Measurements from ENCODE around the gene DUSP14. TPM values are rescaled to one million over a fixed set of nuclear protein-coding genes. Genes with fewer than 3 reads are reported as not detected.

The DUSP14 gene
- total and polyA plus RNA-seq, 2 of the 13 experiments (the other 11 are each of a cell fraction or from before 2014, with no cell fraction given) = 33.5 to 39.8 TPM

- TF ChIP-seq, protein P1, sequence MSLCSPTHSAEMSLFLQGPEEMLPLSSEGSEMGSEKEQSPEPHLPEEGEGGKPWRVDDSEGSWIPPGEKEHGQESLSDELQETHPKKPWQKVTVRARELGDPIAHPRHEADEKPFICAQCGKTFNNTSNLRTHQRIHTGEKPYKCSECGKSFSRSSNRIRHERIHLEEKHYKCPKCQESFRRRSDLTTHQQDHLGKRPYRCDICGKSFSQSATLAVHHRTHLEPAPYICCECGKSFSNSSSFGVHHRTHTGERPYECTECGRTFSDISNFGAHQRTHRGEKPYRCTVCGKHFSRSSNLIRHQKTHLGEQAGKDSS (CRISPR knock-in tag; IDR thresholded peaks at IDR 0.05; ENCODE audit: borderline replicate concordance, low read depth) = 0 out of 2 replicates have a peak, but pooled peaks have one; percentile 25
- TF ChIP-seq JDP2 (CRISPR knock-in tag; IDR thresholded peaks at IDR 0.05; ENCODE audit: borderline replicate concordance) (no peak), NFE2 (CRISPR knock-in tag; IDR thresholded peaks at IDR 0.05) (peak; percentile 91), TBP (CRISPR knock-in tag; IDR thresholded peaks at IDR 0.05) (no peak), EP300 (IDR thresholded peaks at IDR 0.05; ENCODE audit: low read depth in 2 of 2, low read length in 2 of 2) (peak; percentile 82 to 84; a peak in 3 of 4 replicates), EP300 (CRISPR knock-in tag; IDR thresholded peaks at IDR 0.05; ENCODE audit: borderline replicate concordance) (peak; percentile 81), ARID3A (IDR thresholded peaks at IDR 0.05; ENCODE audit: low read depth, low read length) (peak; percentile 84), HNF1B (CRISPR knock-in tag; IDR thresholded peaks at IDR 0.05) (peak; percentile 70), MIER3 (CRISPR knock-in tag; IDR thresholded peaks at IDR 0.05; ENCODE audit: borderline replicate concordance) (peak; percentile 21; the same call in 1 of the 2 replicates), ZNF644 (CRISPR knock-in tag; IDR thresholded peaks at IDR 0.05; ENCODE audit: low read depth) (peak; percentile 55; the same call in 1 of the 2 replicates), STAT5B (CRISPR knock-in tag; IDR thresholded peaks at IDR 0.05) (peak; percentile 41; the same call in 1 of the 2 replicates), PRPF4 (IDR thresholded peaks at IDR 0.05; ENCODE audit: low read depth, low read length, poor library complexity, severe bottlenecking) (peak; percentile 38), FOXK1 (CRISPR knock-in tag; IDR thresholded peaks at IDR 0.05; ENCODE audit: borderline replicate concordance, low read depth) (peak; percentile 83; the same call in 1 of the 2 replicates), SSRP1 (CRISPR knock-in tag; IDR thresholded peaks at IDR 0.05) (no peak), MBD4 (IDR thresholded peaks at IDR 0.05; ENCODE audit: borderline replicate concordance, low read length) (no peak)
- TF ChIP-seq, protein P2, sequence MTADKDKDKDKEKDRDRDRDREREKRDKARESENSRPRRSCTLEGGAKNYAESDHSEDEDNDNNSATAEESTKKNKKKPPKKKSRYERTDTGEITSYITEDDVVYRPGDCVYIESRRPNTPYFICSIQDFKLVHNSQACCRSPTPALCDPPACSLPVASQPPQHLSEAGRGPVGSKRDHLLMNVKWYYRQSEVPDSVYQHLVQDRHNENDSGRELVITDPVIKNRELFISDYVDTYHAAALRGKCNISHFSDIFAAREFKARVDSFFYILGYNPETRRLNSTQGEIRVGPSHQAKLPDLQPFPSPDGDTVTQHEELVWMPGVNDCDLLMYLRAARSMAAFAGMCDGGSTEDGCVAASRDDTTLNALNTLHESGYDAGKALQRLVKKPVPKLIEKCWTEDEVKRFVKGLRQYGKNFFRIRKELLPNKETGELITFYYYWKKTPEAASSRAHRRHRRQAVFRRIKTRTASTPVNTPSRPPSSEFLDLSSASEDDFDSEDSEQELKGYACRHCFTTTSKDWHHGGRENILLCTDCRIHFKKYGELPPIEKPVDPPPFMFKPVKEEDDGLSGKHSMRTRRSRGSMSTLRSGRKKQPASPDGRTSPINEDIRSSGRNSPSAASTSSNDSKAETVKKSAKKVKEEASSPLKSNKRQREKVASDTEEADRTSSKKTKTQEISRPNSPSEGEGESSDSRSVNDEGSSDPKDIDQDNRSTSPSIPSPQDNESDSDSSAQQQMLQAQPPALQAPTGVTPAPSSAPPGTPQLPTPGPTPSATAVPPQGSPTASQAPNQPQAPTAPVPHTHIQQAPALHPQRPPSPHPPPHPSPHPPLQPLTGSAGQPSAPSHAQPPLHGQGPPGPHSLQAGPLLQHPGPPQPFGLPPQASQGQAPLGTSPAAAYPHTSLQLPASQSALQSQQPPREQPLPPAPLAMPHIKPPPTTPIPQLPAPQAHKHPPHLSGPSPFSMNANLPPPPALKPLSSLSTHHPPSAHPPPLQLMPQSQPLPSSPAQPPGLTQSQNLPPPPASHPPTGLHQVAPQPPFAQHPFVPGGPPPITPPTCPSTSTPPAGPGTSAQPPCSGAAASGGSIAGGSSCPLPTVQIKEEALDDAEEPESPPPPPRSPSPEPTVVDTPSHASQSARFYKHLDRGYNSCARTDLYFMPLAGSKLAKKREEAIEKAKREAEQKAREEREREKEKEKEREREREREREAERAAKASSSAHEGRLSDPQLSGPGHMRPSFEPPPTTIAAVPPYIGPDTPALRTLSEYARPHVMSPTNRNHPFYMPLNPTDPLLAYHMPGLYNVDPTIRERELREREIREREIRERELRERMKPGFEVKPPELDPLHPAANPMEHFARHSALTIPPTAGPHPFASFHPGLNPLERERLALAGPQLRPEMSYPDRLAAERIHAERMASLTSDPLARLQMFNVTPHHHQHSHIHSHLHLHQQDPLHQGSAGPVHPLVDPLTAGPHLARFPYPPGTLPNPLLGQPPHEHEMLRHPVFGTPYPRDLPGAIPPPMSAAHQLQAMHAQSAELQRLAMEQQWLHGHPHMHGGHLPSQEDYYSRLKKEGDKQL (CRISPR knock-in tag; IDR thresholded peaks at IDR 0.05; ENCODE audit: low read depth) = peak; percentile 33; the same call in 1 of the 2 replicates
- TF ChIP-seq, protein P3, sequence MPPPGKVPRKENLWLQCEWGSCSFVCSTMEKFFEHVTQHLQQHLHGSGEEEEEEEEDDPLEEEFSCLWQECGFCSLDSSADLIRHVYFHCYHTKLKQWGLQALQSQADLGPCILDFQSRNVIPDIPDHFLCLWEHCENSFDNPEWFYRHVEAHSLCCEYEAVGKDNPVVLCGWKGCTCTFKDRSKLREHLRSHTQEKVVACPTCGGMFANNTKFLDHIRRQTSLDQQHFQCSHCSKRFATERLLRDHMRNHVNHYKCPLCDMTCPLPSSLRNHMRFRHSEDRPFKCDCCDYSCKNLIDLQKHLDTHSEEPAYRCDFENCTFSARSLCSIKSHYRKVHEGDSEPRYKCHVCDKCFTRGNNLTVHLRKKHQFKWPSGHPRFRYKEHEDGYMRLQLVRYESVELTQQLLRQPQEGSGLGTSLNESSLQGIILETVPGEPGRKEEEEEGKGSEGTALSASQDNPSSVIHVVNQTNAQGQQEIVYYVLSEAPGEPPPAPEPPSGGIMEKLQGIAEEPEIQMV (CRISPR knock-in tag; IDR thresholded peaks at IDR 0.05; ENCODE audit: low read depth) = no peak
Measured at GRCh38 chr17:37488009-37488604, 1.6 kb upstream of the DUSP14 start (continued).

Measured in HepG2 (cell line).